Activated CD8-positive, alpha-beta T cell treated with anti-CD3 and anti-CD28 coated beads for 36 hours (primary cell): ENCODE measurements around the gene FAR1. TPM values are rescaled to one million over a fixed set of nuclear protein-coding genes. Genes with fewer than 3 reads are reported as not detected.
"Not testable (repeated sequence)": the region's sequence is repeated elsewhere in the genome, so short reads cannot be mapped to it uniquely, and the experiment has no call there.

Experiments used
- ATAC-seq: fragments of 200-7000 bp; cut with Tn5 transposase; one replicate; pipeline ENCODE4 v1.10.0; 2021; ENCODE audit warnings: mild to moderate bottlenecking, moderate library complexity
- CTCF ChIA-PET: fragments of 350-600 bp; sonication (Branson Sonifier 250); formaldehyde crosslinking; loops from one replicate; lab custom pipeline; 2021; ENCODE audit warnings: antibody characterized with exemption; lab: Charles Lee
- POLR2A ChIA-PET: fragments of 350-600 bp; sonication (Branson Sonifier 250); formaldehyde crosslinking; loops from one replicate; lab custom pipeline; 2021; ENCODE audit warnings: antibody characterized with exemption; lab: Charles Lee
- DNase-seq: peaks from one replicate; pipeline ENCODE4 v3.0.0-alpha.2; 2020
- H3K27ac Mint-ChIP-seq: one replicate; pipeline ENCODE4 v1.8.0; 2021; ENCODE audit warnings: mild to moderate bottlenecking, mixed read lengths
- H3K27me3 Mint-ChIP-seq: one replicate; pipeline ENCODE4 v1.8.0; 2021; ENCODE audit warnings: mixed read lengths
- H3K36me3 Mint-ChIP-seq: one replicate; pipeline ENCODE4 v1.8.0; 2021; ENCODE audit warnings: low read depth, mixed read lengths
- H3K4me1 Mint-ChIP-seq: one replicate; pipeline ENCODE4 v1.8.0; 2021; ENCODE audit warnings: low read depth, mixed read lengths
- H3K4me3 Mint-ChIP-seq: one replicate; pipeline ENCODE4 v1.8.0; 2021; ENCODE audit warnings: mild to moderate bottlenecking, moderate library complexity, mixed read lengths
- H3K9me3 Mint-ChIP-seq: one replicate; pipeline ENCODE4 v1.8.0; 2021; ENCODE audit warnings: mixed read lengths
- intact Hi-C: fragments of 100-400 bp; cut with micrococcal nuclease; formaldehyde crosslinking; loops from one replicate; pipeline ENCODE4 v1.10.0; 2022
- total RNA-seq, 2 experiments: library from RNA; stranded (reverse); gene quantifications; one replicate each; pipeline ENCODE4 v1.2.3, GENCODE V29; 2021
- TF ChIP-seq, protein P1 (sequence below): fragments of 200-600 bp; IDR thresholded peaks from one replicate; pipeline ENCODE4 v1.8.0; 2022; ENCODE audit warnings: antibody characterized with exemption, mild to moderate bottlenecking

The FAR1 gene
- total RNA-seq, 2 experiments from 2014 or later, result 44.0 to 44.7 TPM

DNA sequence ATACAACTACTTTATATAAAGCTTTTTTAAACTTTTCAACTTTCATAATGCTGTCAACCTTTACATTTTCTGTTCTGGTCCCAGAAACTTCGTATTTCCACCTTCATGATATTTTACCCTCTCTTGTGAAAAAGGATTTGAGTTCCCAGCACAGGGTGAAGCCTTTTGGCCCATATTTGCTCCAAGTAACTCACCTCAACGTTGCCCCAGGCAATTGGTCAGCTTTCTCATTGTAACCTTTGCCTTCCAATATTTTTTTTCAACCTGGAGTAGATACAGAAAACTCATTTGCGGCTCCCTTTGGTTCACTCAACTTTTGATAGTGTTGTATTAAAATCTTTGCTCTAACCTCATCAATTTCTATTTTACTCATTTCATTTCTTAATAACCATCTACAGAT, 21.1 kb upstream of the FAR1 start:
- H3K4me3 Mint-ChIP-seq, result no peak overlapping the region
- CTCF ChIA-PET, result interaction anchor here (0.7 kb wide), 1 partner anchor 25 kb away, joined by 3 read pairs; no protein-coding TSS in a partner anchor
- no peaks in the 10 kb centered on the region for H3K36me3 Mint-ChIP-seq
- no peaks in the 10 kb centered on the region for H3K4me1 Mint-ChIP-seq
- H3K9me3 Mint-ChIP-seq, result no peaks in the 10 kb centered on the region
- H3K27me3 Mint-ChIP-seq, result peaks cover 11% of the 10 kb centered on the region
- POLR2A ChIA-PET, result no interaction called here
- TF ChIP-seq, protein P1, sequence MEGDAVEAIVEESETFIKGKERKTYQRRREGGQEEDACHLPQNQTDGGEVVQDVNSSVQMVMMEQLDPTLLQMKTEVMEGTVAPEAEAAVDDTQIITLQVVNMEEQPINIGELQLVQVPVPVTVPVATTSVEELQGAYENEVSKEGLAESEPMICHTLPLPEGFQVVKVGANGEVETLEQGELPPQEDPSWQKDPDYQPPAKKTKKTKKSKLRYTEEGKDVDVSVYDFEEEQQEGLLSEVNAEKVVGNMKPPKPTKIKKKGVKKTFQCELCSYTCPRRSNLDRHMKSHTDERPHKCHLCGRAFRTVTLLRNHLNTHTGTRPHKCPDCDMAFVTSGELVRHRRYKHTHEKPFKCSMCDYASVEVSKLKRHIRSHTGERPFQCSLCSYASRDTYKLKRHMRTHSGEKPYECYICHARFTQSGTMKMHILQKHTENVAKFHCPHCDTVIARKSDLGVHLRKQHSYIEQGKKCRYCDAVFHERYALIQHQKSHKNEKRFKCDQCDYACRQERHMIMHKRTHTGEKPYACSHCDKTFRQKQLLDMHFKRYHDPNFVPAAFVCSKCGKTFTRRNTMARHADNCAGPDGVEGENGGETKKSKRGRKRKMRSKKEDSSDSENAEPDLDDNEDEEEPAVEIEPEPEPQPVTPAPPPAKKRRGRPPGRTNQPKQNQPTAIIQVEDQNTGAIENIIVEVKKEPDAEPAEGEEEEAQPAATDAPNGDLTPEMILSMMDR, result no peak
- ATAC-seq (no peak), DNase-seq (no peak)
- no peak overlapping the region for H3K27ac Mint-ChIP-seq
- intact Hi-C loops, result no loop called here

DNA sequence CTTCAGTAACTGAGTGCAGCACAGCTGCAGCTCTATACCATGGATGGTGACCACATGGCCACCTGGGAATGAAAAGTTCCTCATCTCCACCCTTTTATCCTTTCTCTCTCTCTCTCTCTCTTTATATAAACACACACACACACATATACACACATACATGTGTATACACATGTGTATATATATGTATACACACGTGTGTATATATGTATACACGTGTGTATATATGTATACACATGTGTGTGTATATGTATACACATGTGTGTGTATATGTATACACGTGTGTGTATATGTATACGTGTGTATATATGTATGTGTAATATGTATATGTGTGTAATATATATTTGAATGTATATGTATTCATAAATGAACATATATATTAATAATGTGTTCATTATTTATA, 18.8 kb upstream of the FAR1 start:
- Mint-ChIP-seq H3K4me1 (no peaks in the 10 kb centered on the region), H3K9me3 (no peaks in the 10 kb centered on the region), H3K27ac (no peak overlapping the region), H3K36me3 (no peaks in the 10 kb centered on the region), H3K27me3 (peaks cover 16% of the 10 kb centered on the region), H3K4me3 (no peak overlapping the region)
- CTCF ChIA-PET, result no interaction called here
- intact Hi-C loops, result no loop called here
- TF ChIP-seq, protein P1, result no peak
- POLR2A ChIA-PET, result no interaction called here
- ATAC-seq (no peak), DNase-seq (no peak)

DNA sequence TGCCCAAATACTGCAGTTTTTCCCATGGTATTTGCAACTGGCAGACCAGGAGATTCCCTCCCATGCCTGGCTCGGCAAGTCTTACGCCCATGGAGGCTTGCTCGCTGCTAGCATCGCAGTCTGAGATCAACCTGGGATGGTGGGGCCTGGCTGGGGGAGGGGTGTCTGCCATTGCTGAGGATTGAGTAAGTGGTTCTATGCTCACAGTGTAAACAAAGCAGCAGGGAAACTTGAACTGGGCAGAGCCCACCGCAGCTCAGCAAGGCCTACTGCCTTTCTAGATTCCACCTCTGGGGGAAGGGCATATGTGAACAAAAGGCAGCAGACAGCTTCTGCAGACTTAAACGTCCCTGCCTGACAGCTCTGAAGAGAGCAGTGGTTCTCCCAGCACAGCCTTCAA, 17.0 kb upstream of the FAR1 start:
- intact Hi-C loops, H3K4me1 Mint-ChIP-seq, H3K36me3 Mint-ChIP-seq, H3K27ac Mint-ChIP-seq, CTCF ChIA-PET, H3K4me3 Mint-ChIP-seq, H3K9me3 Mint-ChIP-seq, DNase-seq, ATAC-seq, POLR2A ChIA-PET: not testable (repeated sequence)
- H3K27me3 Mint-ChIP-seq, result peaks cover 20% of the 10 kb centered on the region

DNA sequence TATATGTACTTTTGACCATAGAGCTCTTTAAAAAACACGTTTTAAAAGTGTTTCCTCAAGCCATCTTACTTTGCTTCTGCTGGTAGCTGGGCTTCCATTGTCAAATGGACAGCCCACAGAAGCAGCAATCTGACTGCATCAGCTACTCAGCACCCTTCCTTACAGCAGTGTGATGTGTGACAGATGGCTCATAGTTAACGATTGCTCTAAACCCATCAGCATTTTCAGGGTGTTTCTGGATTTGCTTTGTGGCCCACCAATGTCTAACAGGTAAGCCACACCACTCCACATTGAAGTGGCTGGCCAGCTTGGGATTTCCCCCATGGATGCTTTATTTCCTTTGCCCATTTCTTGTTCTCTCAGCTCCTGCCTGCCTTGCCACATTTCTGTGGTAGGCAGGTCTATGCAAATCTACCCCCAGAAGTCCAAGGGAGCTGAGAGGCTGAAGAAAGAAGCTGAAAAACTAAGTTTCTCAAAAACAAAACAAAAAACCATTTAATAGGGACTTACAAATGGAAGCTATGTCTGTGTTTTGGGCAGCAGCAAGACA, 7.3 kb upstream of the FAR1 start:
- intact Hi-C loops, result no loop called here
- H3K9me3 Mint-ChIP-seq, result peaks cover 12% of the 10 kb centered on the region
- ATAC-seq, result no peak
- TF ChIP-seq, protein P1, result no peak
- ChIA-PET POLR2A (interaction anchor here (0.6 kb wide), 1 partner anchor 938 kb away, joined by 3 read pairs; no protein-coding TSS in a partner anchor), CTCF (no interaction called here)
- no peak overlapping the region for H3K27ac Mint-ChIP-seq
- DNase-seq, result no peak
- H3K27me3 Mint-ChIP-seq, result peaks cover 7% of the 10 kb centered on the region
- H3K36me3 Mint-ChIP-seq, result no peaks in the 10 kb centered on the region
- H3K4me1 Mint-ChIP-seq, result no peaks in the 10 kb centered on the region
- no peak overlapping the region for H3K4me3 Mint-ChIP-seq

DNA sequence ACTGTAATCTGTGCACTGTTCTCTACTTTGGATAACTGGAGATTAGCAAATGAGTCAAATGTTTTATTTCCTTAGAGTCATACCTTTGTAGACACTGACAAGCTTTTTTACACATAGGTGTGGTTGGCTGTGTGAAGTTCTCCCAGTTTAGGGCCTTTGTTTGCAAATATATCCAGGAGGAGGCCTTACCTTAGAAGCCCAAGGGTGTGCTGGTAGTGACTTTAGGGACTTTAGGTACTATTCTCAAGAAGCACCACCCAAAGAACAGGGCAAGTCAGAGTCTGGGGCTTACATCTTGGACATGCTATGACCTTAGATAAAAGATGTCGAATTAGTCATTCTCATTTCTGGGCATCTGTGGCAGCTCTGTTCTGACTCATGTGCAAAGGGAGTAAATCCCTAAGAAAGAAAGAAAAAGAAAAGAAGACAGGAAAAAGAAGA, 4.8 kb upstream of the FAR1 start:
- Mint-ChIP-seq H3K9me3 (peaks cover 7% of the 10 kb centered on the region), H3K36me3 (peaks cover 3% of the 10 kb centered on the region), H3K4me1 (peaks cover 7% of the 10 kb centered on the region), H3K27me3 (peaks cover 5% of the 10 kb centered on the region), H3K4me3 (no peak overlapping the region), H3K27ac (no peak overlapping the region)
- ChIA-PET CTCF (interaction anchor here (1.4 kb wide), 1 partner anchor 13 kb away, joined by 4 read pairs; no protein-coding TSS in a partner anchor), POLR2A (no interaction called here)
- DNase-seq (no peak), ATAC-seq (no peak)
- TF ChIP-seq, protein P1, result no peak
- intact Hi-C loops, result no loop called here
